Fibroblast of the aortic adventitia (primary cell): ENCODE data around the gene DLGAP4. TPM values are rescaled to one million over a fixed set of nuclear protein-coding genes. Genes with fewer than 3 reads are reported as not detected.

Experiments used
- DNase-seq: peaks from one replicate; pipeline ENCODE4 v3.0.0-alpha.2; 2010; ENCODE audit warnings: low read depth
- H3K4me3 ChIP-seq: 2 replicates; pipeline ENCODE4 v1.5.1; 2011; ENCODE audit warnings: low read depth, mild to moderate bottlenecking, control low read depth, low read length, moderate library complexity
- total RNA-seq: library from RNA; depleted of rRNA; stranded (reverse); fragments of >200 nt; gene quantifications from 2 replicates; pipeline ENCODE4 v1.2.3, GENCODE V29; 2012; ENCODE audit warnings: low replicate concordance
- TF ChIP-seq, protein P1 (sequence below): IDR thresholded peaks from 2 replicates; pipeline ENCODE4 v1.5.1; 2011; ENCODE audit warnings: mild to moderate bottlenecking, low read length, control low read depth, inconsistent platforms; ENCODE audit not compliant: insufficient read depth

DLGAP4 gene
- total RNA-seq, 1 donor = 19.5 TPM

- no peak overlapping the region for H3K4me3 ChIP-seq
- DNase-seq = no peak
- TF ChIP-seq, protein P1, sequence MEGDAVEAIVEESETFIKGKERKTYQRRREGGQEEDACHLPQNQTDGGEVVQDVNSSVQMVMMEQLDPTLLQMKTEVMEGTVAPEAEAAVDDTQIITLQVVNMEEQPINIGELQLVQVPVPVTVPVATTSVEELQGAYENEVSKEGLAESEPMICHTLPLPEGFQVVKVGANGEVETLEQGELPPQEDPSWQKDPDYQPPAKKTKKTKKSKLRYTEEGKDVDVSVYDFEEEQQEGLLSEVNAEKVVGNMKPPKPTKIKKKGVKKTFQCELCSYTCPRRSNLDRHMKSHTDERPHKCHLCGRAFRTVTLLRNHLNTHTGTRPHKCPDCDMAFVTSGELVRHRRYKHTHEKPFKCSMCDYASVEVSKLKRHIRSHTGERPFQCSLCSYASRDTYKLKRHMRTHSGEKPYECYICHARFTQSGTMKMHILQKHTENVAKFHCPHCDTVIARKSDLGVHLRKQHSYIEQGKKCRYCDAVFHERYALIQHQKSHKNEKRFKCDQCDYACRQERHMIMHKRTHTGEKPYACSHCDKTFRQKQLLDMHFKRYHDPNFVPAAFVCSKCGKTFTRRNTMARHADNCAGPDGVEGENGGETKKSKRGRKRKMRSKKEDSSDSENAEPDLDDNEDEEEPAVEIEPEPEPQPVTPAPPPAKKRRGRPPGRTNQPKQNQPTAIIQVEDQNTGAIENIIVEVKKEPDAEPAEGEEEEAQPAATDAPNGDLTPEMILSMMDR = no peak
Measured at GRCh38 chr20:36301359-36302119, 4.6 kb upstream of the DLGAP4 start.

DNA sequence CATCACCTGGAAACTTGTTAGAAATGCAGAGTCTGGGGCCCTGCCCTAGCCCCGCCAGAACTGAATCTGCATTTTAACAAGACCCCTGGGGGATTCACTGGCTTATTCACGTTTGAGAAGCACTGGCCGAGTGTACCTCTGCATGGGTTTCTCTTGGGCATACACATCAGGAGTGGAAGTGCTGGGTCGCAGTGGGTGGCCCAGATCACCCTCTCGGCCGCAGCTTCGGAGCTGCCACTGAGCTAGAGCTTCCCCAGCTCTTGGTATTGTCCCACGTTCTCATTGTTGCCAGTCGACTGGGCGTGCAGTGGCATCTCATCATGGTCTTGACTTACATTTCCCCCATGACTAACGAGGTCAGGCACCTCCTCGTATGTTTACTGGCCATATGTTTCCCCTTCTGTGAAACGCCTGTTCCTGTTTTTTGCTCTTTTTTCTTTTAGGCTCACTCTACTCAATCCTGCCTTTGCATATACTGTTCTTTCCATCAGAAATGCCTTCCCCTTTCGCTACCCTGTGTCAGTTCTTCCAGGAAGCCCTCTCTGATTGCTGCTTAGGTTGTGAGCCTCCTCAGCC is 3.0 kb upstream of the DLGAP4 start:
- TF ChIP-seq, protein P1 = no peak
- no peak overlapping the region for H3K4me3 ChIP-seq
- no peak for DNase-seq

- DNase-seq = no peak
- TF ChIP-seq, protein P1 = no peak
- no peak overlapping the region for H3K4me3 ChIP-seq
Measured at GRCh38 chr20:36303831-36304230, 2.3 kb upstream of the DLGAP4 start.

DNA sequence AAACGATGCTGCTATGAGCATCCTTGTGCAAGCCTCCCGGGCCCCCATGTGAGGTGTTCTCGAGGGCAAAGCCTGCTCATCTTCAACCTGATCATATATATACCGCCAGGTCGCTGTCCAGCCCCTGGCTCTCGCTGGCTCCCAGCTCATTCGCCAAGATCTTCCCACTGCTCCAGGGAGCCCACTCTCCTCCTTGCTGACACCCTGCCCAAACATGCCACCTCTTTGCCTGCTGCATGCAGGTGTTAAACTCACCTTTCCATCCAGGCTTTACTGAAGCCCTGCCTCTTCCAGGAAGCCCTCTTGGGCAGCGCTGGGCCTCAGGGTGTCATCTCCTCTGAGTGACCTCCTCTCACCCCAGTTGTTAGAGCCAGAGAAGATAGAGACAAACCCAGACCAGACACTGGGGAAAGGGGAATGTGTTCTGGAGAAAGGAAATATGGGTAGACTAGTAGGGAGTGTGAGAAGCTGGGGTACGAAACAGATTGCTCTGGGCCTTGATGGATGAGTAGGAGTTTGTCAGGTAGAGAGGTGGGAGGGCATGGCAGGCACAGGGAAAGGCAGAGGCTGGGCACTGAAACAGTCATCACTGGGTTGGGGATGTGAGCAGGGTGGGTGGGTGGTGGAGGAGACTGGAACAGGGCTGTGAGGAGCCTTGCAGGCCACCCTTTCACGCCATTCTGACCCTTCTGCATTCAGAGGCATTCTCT is 1.2 kb upstream of the DLGAP4 start:
- TF ChIP-seq, protein P1 = no peak
- DNase-seq = no peak
- H3K4me3 ChIP-seq = no peak overlapping the region

DNA sequence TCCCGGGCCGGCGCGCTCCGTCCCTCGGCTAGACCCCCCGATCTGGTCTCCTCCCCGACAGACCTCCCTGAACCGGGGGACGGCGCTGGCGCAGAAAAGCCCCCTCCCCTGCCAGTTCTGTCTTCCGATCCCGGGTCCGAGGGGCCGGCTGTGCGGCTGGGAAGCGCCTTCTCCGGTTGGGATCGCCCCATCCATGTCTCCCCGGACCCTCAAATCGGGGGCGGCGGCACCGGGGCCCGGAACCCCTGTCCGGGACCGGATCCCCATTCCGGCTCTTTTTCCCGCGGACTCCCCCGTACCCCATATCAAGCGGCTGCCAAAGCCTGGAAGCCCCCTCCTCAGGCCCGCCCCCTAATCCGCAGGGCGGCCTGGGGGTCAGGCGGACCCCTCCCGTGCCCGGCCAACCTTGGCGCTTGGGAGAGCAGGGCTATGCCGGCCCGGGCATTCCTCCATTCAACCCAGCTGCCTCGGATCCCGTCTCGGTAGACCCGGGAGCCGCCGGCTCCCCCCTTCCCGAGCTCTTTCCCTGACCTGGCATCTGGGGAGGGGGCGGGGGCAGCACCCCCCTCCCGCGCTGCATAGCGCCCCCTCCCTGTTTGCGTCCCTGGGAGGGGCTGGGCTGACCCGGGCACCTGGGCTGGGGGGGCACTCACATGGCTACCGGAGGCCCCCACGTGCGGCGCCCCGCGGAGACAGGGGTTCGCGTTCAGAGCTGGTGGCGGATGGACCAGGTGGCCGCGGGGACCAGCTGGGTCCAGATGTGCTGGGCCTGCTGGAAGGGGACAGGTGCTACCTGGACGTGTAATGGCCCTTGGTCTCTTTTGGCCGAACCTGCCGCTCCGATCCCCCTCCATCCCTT is 643 bp downstream of the DLGAP4 start:
- no peak overlapping the region for H3K4me3 ChIP-seq
- TF ChIP-seq, protein P1 = no peak
- no peak for DNase-seq

DNA sequence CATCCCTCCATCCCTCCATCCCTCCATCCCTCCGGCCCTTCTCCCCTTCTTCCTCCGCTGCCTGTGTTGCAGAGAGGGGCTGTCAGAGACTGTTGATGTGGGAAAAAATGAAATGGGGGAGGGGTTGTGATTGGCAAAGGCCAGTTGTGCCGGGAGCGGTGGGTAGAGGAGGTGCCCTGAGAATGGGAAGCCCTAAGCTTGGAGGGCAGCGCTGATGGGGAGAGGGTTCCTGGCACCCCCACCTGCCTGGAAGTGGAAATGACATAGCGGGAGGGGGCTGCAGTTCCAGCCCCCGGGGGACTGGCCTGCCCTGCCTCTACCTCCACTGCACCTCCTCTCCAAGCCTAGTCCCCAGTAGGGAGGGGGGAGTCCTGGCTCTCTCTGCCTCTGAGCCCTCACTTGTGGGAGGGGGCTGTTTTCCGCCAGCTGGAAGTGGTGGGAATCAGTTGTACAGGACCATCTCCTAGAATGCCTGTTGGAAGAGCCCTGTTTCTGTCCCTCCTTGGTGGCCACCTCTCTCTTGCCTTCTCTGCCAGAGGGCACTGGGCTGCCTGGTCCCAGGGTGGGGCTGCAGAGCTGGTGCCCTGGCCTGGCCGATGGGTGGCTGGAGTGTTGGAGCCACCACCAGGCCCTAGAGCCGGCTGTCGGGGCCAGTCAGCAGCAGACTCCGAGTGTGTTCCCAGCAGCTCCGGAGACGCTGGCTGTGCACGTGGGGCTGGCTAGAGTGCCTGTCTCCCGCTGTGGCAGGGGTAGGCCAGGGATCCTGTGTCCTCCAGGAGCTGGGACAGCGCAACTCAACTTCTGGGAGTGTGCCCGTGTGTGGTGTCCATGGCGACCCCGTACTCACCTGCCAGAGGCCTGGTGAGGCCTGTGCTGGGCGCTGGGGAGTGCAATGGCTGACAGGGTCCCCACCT is 1.5 kb downstream of the DLGAP4 start:
- TF ChIP-seq, protein P1 = no peak
- H3K4me3 ChIP-seq = no peak overlapping the region
- no peak for DNase-seq
